Cardiac muscle cell (in vitro differentiated cells and primary cell): ENCODE data around the gene TMC2. TPM values are rescaled to one million over a fixed set of nuclear protein-coding genes. Genes with fewer than 3 reads are reported as not detected.
"Not testable (repeated sequence)": the region's sequence is repeated elsewhere in the genome, so short reads cannot be mapped to it uniquely, and the experiment has no call there.

Experiments
- DNase-seq, 2 donors: peaks; one replicate each; pipeline versions ENCODE4 v3.0.0 to v3.0.0-alpha.2; 2010 to 2017; ENCODE audit warnings: low read depth in 1 of 2, low spot score in 1 of 2
- H3K27ac ChIP-seq: fragments of 200-600 bp; sonication (generic); 2 replicates; pipeline ENCODE4 v1.5.1; 2016
- H3K27me3 ChIP-seq: fragments of 200-600 bp; sonication (generic); 2 replicates; pipeline ENCODE4 v1.6.0; 2016; ENCODE audit warnings: control low read depth
- H3K36me3 ChIP-seq: fragments of 200-600 bp; sonication (generic); 2 replicates; pipeline ENCODE4 v1.5.1; 2016; ENCODE audit warnings: control low read depth
- H3K4me1 ChIP-seq: fragments of 200-600 bp; sonication (generic); 2 replicates; pipeline ENCODE4 v1.8.1; 2017; ENCODE audit warnings: low read depth, mild to moderate bottlenecking, mixed run types
- H3K4me3 ChIP-seq: fragments of 200-600 bp; sonication (generic); 2 replicates; pipeline ENCODE4 v1.5.1; 2016; ENCODE audit warnings: mild to moderate bottlenecking
- H3K9me3 ChIP-seq: fragments of 200-600 bp; sonication (generic); 2 replicates; pipeline ENCODE4 v1.5.1; 2017; ENCODE audit warnings: low read depth, mild to moderate bottlenecking, control low read depth
- polyA plus RNA-seq: library from polyadenylated mRNA; unstranded; fragments of >200 nt; fragmentation: Nextera tagmentation; extraction: Ambion mirVana; gene quantifications from 2 replicates; pipeline ENCODE4 v1.2.1, GENCODE V29; 2016
- total RNA-seq: library from RNA; depleted of rRNA; stranded (reverse); fragments of >200 nt; gene quantifications from 2 replicates; pipeline ENCODE4 v1.2.3, GENCODE V29; 2016
- TF ChIP-seq, protein P1 (sequence below): IDR thresholded peaks from 2 replicates; pipeline ENCODE4 v1.5.1; 2012; ENCODE audit warnings: low read depth, mild to moderate bottlenecking, low read length

TMC2 gene
- total and polyA plus RNA-seq, 2 experiments from 2014 or later = not detected

- H3K27me3 ChIP-seq = peaks cover 51% of the 10 kb centered on the region
- no peaks in the 10 kb centered on the region for H3K4me1 ChIP-seq
- H3K36me3 ChIP-seq = no peaks in the 10 kb centered on the region
- TF ChIP-seq, protein P1, sequence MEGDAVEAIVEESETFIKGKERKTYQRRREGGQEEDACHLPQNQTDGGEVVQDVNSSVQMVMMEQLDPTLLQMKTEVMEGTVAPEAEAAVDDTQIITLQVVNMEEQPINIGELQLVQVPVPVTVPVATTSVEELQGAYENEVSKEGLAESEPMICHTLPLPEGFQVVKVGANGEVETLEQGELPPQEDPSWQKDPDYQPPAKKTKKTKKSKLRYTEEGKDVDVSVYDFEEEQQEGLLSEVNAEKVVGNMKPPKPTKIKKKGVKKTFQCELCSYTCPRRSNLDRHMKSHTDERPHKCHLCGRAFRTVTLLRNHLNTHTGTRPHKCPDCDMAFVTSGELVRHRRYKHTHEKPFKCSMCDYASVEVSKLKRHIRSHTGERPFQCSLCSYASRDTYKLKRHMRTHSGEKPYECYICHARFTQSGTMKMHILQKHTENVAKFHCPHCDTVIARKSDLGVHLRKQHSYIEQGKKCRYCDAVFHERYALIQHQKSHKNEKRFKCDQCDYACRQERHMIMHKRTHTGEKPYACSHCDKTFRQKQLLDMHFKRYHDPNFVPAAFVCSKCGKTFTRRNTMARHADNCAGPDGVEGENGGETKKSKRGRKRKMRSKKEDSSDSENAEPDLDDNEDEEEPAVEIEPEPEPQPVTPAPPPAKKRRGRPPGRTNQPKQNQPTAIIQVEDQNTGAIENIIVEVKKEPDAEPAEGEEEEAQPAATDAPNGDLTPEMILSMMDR = no peak
- H3K4me3 ChIP-seq = no peak overlapping the region
- DNase-seq = no peak
- H3K9me3 ChIP-seq = no peaks in the 10 kb centered on the region
- no peak overlapping the region for H3K27ac ChIP-seq
Measured at GRCh38 chr20:2673453-2673852, 137.1 kb downstream of the TMC2 start.

DNA sequence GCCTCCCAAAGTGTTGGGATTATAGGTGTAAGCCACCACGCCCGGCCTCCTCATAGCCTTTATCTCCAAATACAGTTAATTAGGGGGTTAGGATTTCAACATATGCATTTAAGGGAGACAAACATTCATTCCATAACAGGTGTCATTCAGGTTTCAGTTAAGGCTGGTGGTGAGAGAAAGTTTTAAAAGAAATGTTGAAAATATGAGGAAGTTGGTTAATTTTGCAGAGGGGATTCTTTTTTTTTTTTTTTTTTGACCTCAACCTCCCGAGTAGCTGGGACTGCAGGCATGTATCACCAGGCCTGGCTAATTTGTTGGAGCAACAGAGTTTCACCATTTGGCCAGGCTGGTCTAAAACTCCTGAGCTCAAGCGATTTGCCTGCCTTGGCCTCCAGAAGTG is 143.7 kb downstream of the TMC2 start:
- Histone ChIP-seq H3K36me3 (no peaks in the 10 kb centered on the region), H3K27ac (no peak overlapping the region), H3K27me3 (peaks cover 59% of the 10 kb centered on the region), H3K9me3 (no peaks in the 10 kb centered on the region), H3K4me1 (no peaks in the 10 kb centered on the region), H3K4me3 (no peak overlapping the region)
- DNase-seq = no peak
- TF ChIP-seq, protein P1 = no peak

- DNase-seq, H3K4me3 ChIP-seq, H3K36me3 ChIP-seq, H3K27ac ChIP-seq, H3K9me3 ChIP-seq, H3K4me1 ChIP-seq: not testable (repeated sequence)
- H3K27me3 ChIP-seq = peaks cover 70% of the 10 kb centered on the region
Measured at GRCh38 chr20:2682040-2682439, 145.7 kb downstream of the TMC2 start.

- not testable (repeated sequence) for DNase-seq, H3K4me3 ChIP-seq, H3K9me3 ChIP-seq, H3K4me1 ChIP-seq, H3K27ac ChIP-seq, H3K36me3 ChIP-seq
- H3K27me3 ChIP-seq = peaks cover 73% of the 10 kb centered on the region
Measured at GRCh38 chr20:2684817-2685216, 148.4 kb downstream of the TMC2 start.

DNA sequence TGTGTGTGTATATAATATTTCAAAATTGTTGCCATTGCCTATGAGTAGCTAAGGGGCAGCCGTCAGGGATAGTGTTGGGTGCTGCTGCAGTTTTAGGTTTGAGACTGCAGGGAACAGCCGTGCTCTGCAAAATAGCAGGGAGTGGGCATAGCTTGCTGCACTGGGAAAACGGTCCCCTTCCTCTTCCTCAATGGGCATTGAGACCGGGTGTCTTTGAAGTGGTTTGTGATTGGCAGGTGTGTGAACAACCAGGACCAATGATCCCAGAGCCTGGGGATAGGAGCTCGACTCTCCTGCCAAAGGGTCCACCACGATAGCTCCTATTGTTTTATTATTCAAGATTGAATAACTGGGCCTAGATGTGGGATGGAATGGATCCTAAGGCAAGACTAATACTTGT is 151.1 kb downstream of the TMC2 start:
- H3K27me3 ChIP-seq = peaks cover 87% of the 10 kb centered on the region
- H3K4me3 ChIP-seq = no peak overlapping the region
- H3K27ac ChIP-seq = no peak overlapping the region
- H3K36me3 ChIP-seq = no peaks in the 10 kb centered on the region
- no peak for DNase-seq
- no peaks in the 10 kb centered on the region for H3K4me1 ChIP-seq
- TF ChIP-seq, protein P1 = no peak
- H3K9me3 ChIP-seq = no peaks in the 10 kb centered on the region

DNA sequence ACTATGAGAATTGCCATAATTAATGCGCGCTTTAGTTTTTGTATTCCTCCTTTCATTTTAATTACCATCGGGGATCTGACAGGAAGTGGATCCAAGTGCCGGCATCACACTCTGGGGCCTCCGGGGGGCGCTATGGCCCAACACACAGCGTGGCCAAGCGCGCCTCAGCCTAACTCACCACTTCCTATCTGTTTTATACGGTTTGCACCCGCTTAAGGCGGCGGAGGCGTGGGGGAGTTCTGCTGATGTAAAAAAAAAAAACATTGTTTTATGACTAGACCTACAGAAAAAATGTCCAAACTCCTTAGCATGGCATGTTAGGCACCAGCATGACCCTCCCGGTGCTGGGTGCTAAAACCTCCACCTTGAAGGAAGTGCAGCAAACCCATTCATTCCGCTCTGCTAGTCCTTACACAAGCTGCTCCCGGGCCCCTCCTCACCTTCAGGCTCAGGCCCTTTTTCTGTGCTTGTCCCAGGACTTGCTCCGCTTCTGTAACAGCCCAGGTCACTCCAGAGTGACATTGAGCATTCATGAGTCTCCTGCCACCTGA is 151.7 kb downstream of the TMC2 start:
- Histone ChIP-seq H3K27me3 (peaks cover 87% of the 10 kb centered on the region), H3K27ac (no peak overlapping the region), H3K36me3 (no peaks in the 10 kb centered on the region), H3K4me3 (no peak overlapping the region), H3K9me3 (no peaks in the 10 kb centered on the region), H3K4me1 (no peaks in the 10 kb centered on the region)
- DNase-seq = peak; percentile 74 to 79
- TF ChIP-seq, protein P1 = peak; percentile 94

GRCh38 chr20:2690213-2690612 is 153.8 kb downstream of the TMC2 start:
- Histone ChIP-seq H3K4me1 (no peaks in the 10 kb centered on the region), H3K27me3 (peaks cover 93% of the 10 kb centered on the region)

More at GRCh38 chr20:2690213-2690612, 153.8 kb downstream of the TMC2 start:
- no peaks in the 10 kb centered on the region for H3K36me3 ChIP-seq
- TF ChIP-seq, protein P1 = no peak
- H3K9me3 ChIP-seq = no peaks in the 10 kb centered on the region
- no peak overlapping the region for H3K27ac ChIP-seq
- no peak for DNase-seq
- no peak overlapping the region for H3K4me3 ChIP-seq
